Gastrocnemius medialis (tissue), 4 donors: ENCODE measurements around the gene OSM. TPM values are rescaled to one million over a fixed set of nuclear protein-coding genes. Genes with fewer than 3 reads are reported as not detected.

Source experiments
- ATAC-seq, 2 donors: fragments of 150-250 bp; one replicate each; pipeline ENCODE4 v1.9.1; 2016
- DNase-seq, 2 donors: peaks; one replicate each; pipeline ENCODE4 v3.0.0-alpha.2; 2019
- H3K27ac ChIP-seq, 4 donors: fragments of 200-600 bp; sonication (generic); 1 replicate in 1 of 4; 2 replicates in 3 of 4; pipeline ENCODE4 v1.5.1; 2016 to 2018; ENCODE audit warnings: mild to moderate bottlenecking in 2 of 4, moderate library complexity in 1 of 4
- H3K27me3 ChIP-seq, 3 donors: fragments of 200-600 bp; sonication (generic) in 2 of 3; 1 replicate in 1 of 3; 2 replicates in 2 of 3; pipeline versions ENCODE4 v1.5.1 to v1.6.0; 2016 to 2019; ENCODE audit warnings: mild to moderate bottlenecking in 1 of 3, moderate library complexity in 1 of 3
- H3K36me3 ChIP-seq, 2 donors: fragments of 200-600 bp; sonication (generic) in 1 of 2; one replicate each; pipeline ENCODE4 v1.5.1; 2017 to 2018
- H3K4me1 ChIP-seq, 2 donors: fragments of 200-600 bp; sonication (generic) in 1 of 2; one replicate each; pipeline ENCODE4 v1.5.1; 2016 to 2017; ENCODE audit warnings: mild to moderate bottlenecking in 2 of 2
- H3K4me3 ChIP-seq, 4 donors: fragments of 200-600 bp; sonication (generic) in 3 of 4; 1 replicate in 1 of 4; 2 replicates in 3 of 4; pipeline ENCODE4 v1.5.1; 2016 to 2019; ENCODE audit warnings: mild to moderate bottlenecking in 2 of 4
- H3K9me3 ChIP-seq, 3 donors: fragments of 200-600 bp; sonication (generic) in 2 of 3; 1 replicate in 1 of 3; 2 replicates in 2 of 3; pipeline ENCODE4 v1.5.1; 2016 to 2019
- CTCF ChIP-seq, 5 experiments: fragments of 450-650 bp in 3 of 5; fragments of 200-600 bp in 2 of 5; sonication (generic) in 2 of 5; IDR thresholded peaks in 4 of 5; conservative IDR thresholded peaks in 1 of 5; 1 replicate in 4 of 5; 2 replicates in 1 of 5; pipeline ENCODE4 v1.5.1; 2016 to 2019; ENCODE audit warnings: antibody characterized with exemption in 5 of 5, mild to moderate bottlenecking in 3 of 5, moderate library complexity in 3 of 5
- POLR2A ChIP-seq, 2 donors: fragments of 450-650 bp; IDR thresholded peaks; one replicate each; pipeline ENCODE4 v1.6.1; 2017; ENCODE audit warnings: antibody characterized with exemption in 2 of 2, mild to moderate bottlenecking in 2 of 2, moderate library complexity in 2 of 2
- in situ Hi-C, 4 donors: fragments of 200-750 bp; cut with MboI; loops; one replicate each; pipeline versions ENCODE4 v1.15.0 to v1.8.0; 2017; ENCODE audit warnings: low sequenced_read_pairs in 4 of 4
- intact Hi-C: fragments of 100-400 bp; cut with DNase I; formaldehyde crosslinking; loops from one replicate; pipeline ENCODE4 v1.15.1; 2023; ENCODE audit warnings: low total_unique reads
- total RNA-seq, 4 donors: library from RNA; depleted of rRNA; stranded (reverse); fragments of >200 nt; gene quantifications; one replicate each; pipeline versions ENCODE4 v1.1.0 to v1.2.3, GENCODE V29; 2016

OSM gene
- total RNA-seq, 4 donors from 2014 or later, result 0.53 TPM; not detected in 3

- Histone ChIP-seq H3K36me3 (no peaks in the 10 kb centered on the region), H3K9me3 (no peaks in the 10 kb centered on the region), H3K4me1 (no peaks in the 10 kb centered on the region), H3K4me3 (no peak overlapping the region), H3K27ac (no peak overlapping the region), H3K27me3 (no peaks in the 10 kb centered on the region)
- ATAC-seq, result no peak
- no peak for DNase-seq
- intact Hi-C loops (no loop called here), in situ Hi-C loops (no loop called here)
- TF ChIP-seq CTCF (IDR thresholded peaks at IDR 0.05 in 4 of 5, conservative IDR thresholded peaks at IDR 0.05 in 1 of 5), result no peak
- TF ChIP-seq POLR2A (IDR thresholded peaks at IDR 0.05), result no peak
Measured at GRCh38 chr22:30272781-30273601, 6.3 kb upstream of the OSM start.

GRCh38 chr22:30270832-30271231, 4.2 kb upstream of the OSM start:
- Histone ChIP-seq H3K4me3 (no peak overlapping the region), H3K27me3 (no peaks in the 10 kb centered on the region), H3K9me3 (no peaks in the 10 kb centered on the region), H3K27ac (no peak overlapping the region), H3K4me1 (no peaks in the 10 kb centered on the region), H3K36me3 (no peaks in the 10 kb centered on the region)
- intact Hi-C loops, result no loop called here
- TF ChIP-seq POLR2A (IDR thresholded peaks at IDR 0.05), result peak; percentile 11 to 27
- TF ChIP-seq CTCF (IDR thresholded peaks at IDR 0.05 in 4 of 5, conservative IDR thresholded peaks at IDR 0.05 in 1 of 5), result no peak
- DNase-seq, result peak; percentile 41 to 64
- peak in 1 of 2 donors; percentile 19 for ATAC-seq
- in situ Hi-C loops, result no loop called here

GRCh38 chr22:30268331-30268730, 1.7 kb upstream of the OSM start:
- Histone ChIP-seq H3K4me1 (no peaks in the 10 kb centered on the region), H3K9me3 (no peaks in the 10 kb centered on the region), H3K27ac (no peak overlapping the region), H3K4me3 (no peak overlapping the region), H3K36me3 (no peaks in the 10 kb centered on the region), H3K27me3 (no peaks in the 10 kb centered on the region)
- intact Hi-C loops, result no loop called here
- DNase-seq (no peak), ATAC-seq (no peak)
- in situ Hi-C loops, result loop anchor here in 2 of 4 donors (10.0 kb wide), 2 partner anchors 116 to 126 kb away; partner anchors contain the start of genes RNF215 (in 1 of the 2) and SEC14L2 (in 1 of the 2)
- TF ChIP-seq POLR2A (IDR thresholded peaks at IDR 0.05), result no peak
- TF ChIP-seq CTCF (IDR thresholded peaks at IDR 0.05 in 4 of 5, conservative IDR thresholded peaks at IDR 0.05 in 1 of 5), result no peak

- no peak for ATAC-seq
Measured at GRCh38 chr22:30267382-30268302, 991 bp upstream of the OSM start.

More at GRCh38 chr22:30267382-30268302, 991 bp upstream of the OSM start:
- no peak overlapping the region for H3K27ac ChIP-seq
- H3K36me3 ChIP-seq, result no peaks in the 10 kb centered on the region
- no peak overlapping the region for H3K4me3 ChIP-seq
- H3K27me3 ChIP-seq, result no peaks in the 10 kb centered on the region
- no peaks in the 10 kb centered on the region for H3K4me1 ChIP-seq
- TF ChIP-seq CTCF (IDR thresholded peaks at IDR 0.05 in 4 of 5, conservative IDR thresholded peaks at IDR 0.05 in 1 of 5), result no peak
- TF ChIP-seq POLR2A (IDR thresholded peaks at IDR 0.05), result no peak
- in situ Hi-C loops, result loop anchor here in 2 of 4 donors (10.0 kb wide), 2 partner anchors 117 to 127 kb away; partner anchors contain the start of genes RNF215 (in 1 of the 2) and SEC14L2 (in 1 of the 2)
- intact Hi-C loops, result no loop called here
- DNase-seq, result no peak
- no peaks in the 10 kb centered on the region for H3K9me3 ChIP-seq
